Kidney capillary endothelial cell (primary cell): ENCODE data around the gene ZNF513.
"Not testable (repeated sequence)": the region's sequence is repeated elsewhere in the genome, so short reads cannot be mapped to it uniquely, and the experiment has no call there.

Experiments
- DNase-seq: peaks from one replicate; pipeline ENCODE4 v3.0.0-alpha.2; 2018; ENCODE audit warnings: low spot score

Gene ZNF513, protein sequence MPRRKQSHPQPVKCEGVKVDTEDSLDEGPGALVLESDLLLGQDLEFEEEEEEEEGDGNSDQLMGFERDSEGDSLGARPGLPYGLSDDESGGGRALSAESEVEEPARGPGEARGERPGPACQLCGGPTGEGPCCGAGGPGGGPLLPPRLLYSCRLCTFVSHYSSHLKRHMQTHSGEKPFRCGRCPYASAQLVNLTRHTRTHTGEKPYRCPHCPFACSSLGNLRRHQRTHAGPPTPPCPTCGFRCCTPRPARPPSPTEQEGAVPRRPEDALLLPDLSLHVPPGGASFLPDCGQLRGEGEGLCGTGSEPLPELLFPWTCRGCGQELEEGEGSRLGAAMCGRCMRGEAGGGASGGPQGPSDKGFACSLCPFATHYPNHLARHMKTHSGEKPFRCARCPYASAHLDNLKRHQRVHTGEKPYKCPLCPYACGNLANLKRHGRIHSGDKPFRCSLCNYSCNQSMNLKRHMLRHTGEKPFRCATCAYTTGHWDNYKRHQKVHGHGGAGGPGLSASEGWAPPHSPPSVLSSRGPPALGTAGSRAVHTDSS

GRCh38 chr2:27380626-27381545 lies at the start of gene ZNF513:
Gene ZNF513 (minus strand): TSS chr2:27380734. CDS start chr2:27380526, 208 bp downstream.
- peak; percentile 90 for DNase-seq

GRCh38 chr2:27428978-27429541 lies 48.5 kb upstream of the ZNF513 start:
- peak; percentile 92 for DNase-seq

DNA sequence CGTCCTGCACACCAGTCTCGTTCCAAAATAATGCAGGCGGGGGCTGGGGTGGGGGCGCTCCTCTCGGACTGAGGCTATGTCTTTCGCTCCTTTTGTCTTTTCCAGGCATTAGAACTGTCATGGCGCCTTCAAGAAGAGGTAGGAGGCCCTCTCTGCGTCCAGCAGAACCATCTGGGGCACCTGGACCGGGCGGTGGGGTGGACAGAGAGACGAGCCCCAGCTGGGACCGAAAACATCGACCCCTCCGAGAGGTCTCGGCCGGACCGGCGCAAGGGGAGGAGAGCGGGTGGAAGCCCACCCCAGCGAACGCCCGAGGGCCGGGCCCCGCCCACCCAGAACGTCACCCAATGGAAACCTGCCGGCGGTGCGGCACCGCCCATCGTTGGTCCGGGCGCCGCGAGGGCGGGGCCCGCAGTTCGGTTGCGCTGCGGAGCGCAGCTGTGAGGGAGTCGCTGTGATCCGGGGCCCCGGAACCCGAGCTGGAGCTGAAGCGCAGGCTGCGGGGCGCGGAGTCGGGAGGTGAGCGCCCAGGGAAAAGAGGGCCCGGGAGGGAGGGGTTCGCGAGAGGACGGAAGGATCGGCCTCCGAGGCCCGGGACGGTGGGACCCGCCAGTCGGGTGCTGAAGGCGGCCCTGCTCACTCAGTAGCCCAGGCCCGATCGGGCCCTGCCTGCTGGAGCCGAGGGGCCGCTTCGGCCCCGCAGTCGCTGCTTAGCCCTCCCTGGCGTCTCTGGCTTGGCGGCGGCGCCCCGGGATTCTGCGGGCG lies 47.9 kb upstream of the ZNF513 start, which contains the start of gene NRBP1:
Gene NRBP1, plus strand, starts transcription at position 419 of the 765 bp plus-strand sequence. CDS start 4,643 bp downstream, outside the sequence.
- peak; percentile 86 for DNase-seq

- DNase-seq: no peak
Observed at GRCh38 chr2:27427863-27428212, 47.3 kb upstream of the ZNF513 start.

GRCh38 chr2:27425039-27425438 lies 44.5 kb upstream of the ZNF513 start:
- not testable (repeated sequence) for DNase-seq

- DNase-seq: no peak
Observed at GRCh38 chr2:27422958-27423357, 42.4 kb upstream of the ZNF513 start.

- DNase-seq: no peak
Observed at GRCh38 chr2:27421660-27422250, 41.2 kb upstream of the ZNF513 start.

DNA sequence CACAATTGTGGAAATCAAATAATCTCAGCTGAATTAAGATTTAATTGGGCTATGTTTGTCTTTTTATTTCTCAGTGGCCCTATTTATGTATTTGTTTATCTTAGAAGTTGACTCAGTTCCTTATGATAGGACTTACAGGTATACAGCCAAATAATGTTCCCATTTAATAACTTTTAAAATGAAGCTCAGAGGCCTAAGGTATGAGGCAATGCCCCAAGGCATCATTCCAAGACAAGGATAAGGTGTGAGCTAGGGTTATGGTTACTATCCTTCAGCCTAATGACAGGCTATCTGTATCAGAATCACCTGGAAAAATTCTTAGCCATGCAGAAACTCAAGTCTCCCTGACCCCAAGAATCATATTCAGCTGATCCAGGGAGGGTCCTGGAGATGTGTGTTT lies 40.5 kb upstream of the ZNF513 start:
- no peak for DNase-seq

- DNase-seq: no peak
Observed at GRCh38 chr2:27416151-27416550, 35.6 kb upstream of the ZNF513 start.

GRCh38 chr2:27412419-27413152 lies 32.1 kb upstream of the ZNF513 start:
- no peak for DNase-seq

DNA sequence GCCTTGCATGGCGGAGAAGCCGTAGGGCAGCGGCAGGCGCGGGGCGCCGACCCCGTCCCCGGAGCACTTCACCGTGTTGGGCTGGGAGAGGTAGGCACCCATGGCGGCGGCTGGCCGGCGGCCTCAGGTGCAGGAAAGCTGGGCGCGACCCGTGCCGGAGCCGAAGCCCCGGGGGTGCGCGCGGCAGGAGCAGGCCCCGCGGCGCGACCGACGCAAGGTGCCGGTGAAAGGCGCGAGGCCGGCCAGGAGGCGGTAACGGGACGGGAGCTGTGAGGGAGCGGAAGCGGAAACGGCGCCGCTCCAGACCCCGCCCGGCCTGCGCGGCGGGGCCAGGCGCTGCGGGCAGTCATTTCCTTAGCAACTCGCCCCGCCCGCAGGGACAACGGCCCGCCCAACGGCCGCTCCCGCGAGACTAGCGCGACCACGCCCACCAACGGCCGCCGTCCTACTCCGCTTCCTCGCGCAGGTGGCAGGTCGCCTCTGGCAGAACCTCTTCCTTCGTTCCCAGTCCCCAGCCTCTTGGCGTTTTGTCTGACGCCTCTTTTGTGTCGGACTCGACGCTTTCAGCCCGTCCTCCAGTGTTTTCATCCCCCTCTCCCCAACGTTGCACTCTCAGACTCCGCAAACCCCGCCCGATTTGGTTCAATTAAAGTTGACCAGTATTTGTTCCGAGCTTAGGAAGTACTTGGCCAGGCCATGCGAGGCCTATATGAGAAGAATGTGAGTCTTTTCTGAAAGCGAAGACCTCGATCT lies 29.0 kb upstream of the ZNF513 start, which contains the start of gene PPM1G:
Gene PPM1G, minus strand, starts transcription at position 271 of the 753 bp plus-strand sequence. Its CDS starts 169 bp downstream, at position 102.
- DNase-seq: peak; percentile 92

GRCh38 chr2:27408601-27409320 lies 28.2 kb upstream of the ZNF513 start:
- DNase-seq: peak; percentile 41

DNA sequence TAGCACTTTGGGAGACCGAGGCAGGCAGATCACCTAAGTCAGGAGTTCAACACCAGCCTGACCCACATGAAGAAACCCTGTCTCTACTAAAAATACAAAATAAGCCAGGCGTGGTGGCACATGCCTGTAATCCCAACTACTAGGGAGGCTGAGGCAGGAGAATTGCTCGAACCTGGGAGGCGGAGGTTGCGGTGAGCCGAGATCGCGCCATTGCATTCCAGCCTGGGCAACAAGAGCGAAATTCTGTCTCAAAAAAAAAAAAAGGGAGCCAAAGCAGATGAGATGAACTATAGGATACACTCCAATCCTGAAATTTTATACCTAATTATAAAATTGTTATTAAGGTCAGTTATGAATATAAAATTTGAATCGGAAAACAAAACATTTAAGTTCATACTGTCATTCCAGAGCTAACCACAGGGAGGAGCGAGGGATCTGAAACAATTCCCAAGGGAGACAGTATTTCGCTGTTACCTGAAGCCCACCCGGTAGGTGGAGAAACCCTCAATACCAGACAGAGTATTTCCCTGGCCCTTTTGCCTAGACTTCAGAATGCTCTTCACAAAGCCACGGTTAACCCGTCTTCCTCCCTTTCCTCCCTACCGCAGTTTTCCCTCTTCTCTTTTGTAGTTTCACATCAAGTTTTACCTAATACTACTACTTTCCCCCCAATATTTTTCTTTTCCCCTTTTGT lies 27.4 kb upstream of the ZNF513 start:
- DNase-seq: peak; percentile 64

- DNase-seq: no peak
Observed at GRCh38 chr2:27400348-27401135, 20.0 kb upstream of the ZNF513 start.

GRCh38 chr2:27398962-27399361 lies 18.4 kb upstream of the ZNF513 start:
- DNase-seq: no peak

DNA sequence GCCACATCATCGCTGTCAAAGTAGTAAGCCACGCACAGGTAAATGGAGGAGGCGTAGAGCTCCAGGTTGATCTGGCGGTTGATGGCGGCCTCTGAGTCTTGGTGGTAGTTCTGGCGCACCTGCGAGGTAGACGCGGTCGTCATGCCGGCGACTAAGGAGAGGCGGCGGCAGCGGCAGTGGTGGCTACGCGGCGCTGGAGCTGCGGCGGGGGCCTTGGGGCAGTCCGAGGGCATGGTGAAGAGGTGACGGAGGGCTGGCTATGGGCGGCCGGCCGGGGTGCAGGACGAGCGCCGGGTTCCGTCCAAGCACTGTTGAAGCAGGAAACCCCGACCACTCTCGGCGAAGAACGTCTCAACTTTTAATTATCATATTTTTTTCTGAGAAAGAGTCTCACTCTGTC lies 12.7 kb upstream of the ZNF513 start:
- DNase-seq: no peak
